A549 (cell line): ENCODE measurements around the gene ACAD11. TPM values are rescaled to one million over a fixed set of nuclear protein-coding genes. Genes with fewer than 3 reads are reported as not detected.
A peak's percentile ranks its signal among the peaks of the same experiment; 100 is the strongest.

Source experiments
- ATAC-seq, 2 experiments: fragments of 200-7000 bp in 1 of 2; fragments of >200 bp in 1 of 2; cut with Nextera tagmentation in 1 of 2; cut with Tn5 transposase in 1 of 2; 3 replicates each; pipeline versions ENCODE4 v1.8.0 to v1.9.1; 2018 to 2020; ENCODE audit warnings: mild to moderate bottlenecking in 1 of 2, moderate library complexity in 1 of 2
- CTCF ChIA-PET: fragments of 300-600 bp; sonication (Branson Sonifier 250); formaldehyde crosslinking; extraction: SDS; loops from one replicate; lab custom pipeline; 2021; ENCODE audit warnings: antibody characterized with exemption, inconsistent platforms; lab: Yijun Ruan, JAX
- POLR2A ChIA-PET: fragments of 350-600 bp; formaldehyde crosslinking; extraction: SDS; loops from one replicate; lab custom pipeline; 2021; ENCODE audit warnings: antibody characterized with exemption, inconsistent platforms; lab: Yijun Ruan, JAX
- DNase-seq, 2 experiments: peaks; one replicate each; pipeline versions ENCODE4 v3.0.0 to v3.0.0-alpha.2; 2011 to 2016; ENCODE audit warnings: low read depth in 1 of 2, low spot score in 1 of 2
- FAIRE-seq: peaks from 2 replicates; lab custom pipeline; 2011; peaks lifted over from hg19 to GRCh38; lab: Jason Lieb, UNC
- H3K27ac ChIP-seq, 2 experiments: fragments of >200 bp; sonication (Bioruptor Twin); formaldehyde crosslinking; 3 replicates each; pipeline ENCODE4 v1.5.1; 2016 to 2017
- H3K4me1 ChIP-seq: fragments of >200 bp; sonication (Bioruptor Twin); formaldehyde crosslinking; 3 replicates; pipeline ENCODE4 v1.6.1; 2016
- H3K4me2 ChIP-seq: fragments of >200 bp; sonication (Bioruptor Twin); formaldehyde crosslinking; 3 replicates; pipeline ENCODE4 v1.6.1; 2016
- H3K4me3 ChIP-seq: fragments of >200 bp; sonication (Bioruptor Twin); formaldehyde crosslinking; 3 replicates; pipeline ENCODE4 v1.5.1; 2016
- H3K9me3 ChIP-seq: fragments of >200 bp; sonication (Bioruptor Twin); formaldehyde crosslinking; 3 replicates; pipeline ENCODE4 v1.6.1; 2016
- CBX2 ChIP-seq: fragments of 200-600 bp; sonication (generic); IDR thresholded peaks from 2 replicates; pipeline ENCODE4 v1.6.1; 2016; ENCODE audit warnings: low read depth, mild to moderate bottlenecking, borderline replicate concordance
- CBX8 ChIP-seq: fragments of 200-600 bp; sonication (generic); IDR thresholded peaks from 2 replicates; pipeline ENCODE4 v1.6.1; 2016
- EHF ChIP-seq: fragments of 250-450 bp; sonication (Bioruptor Pico); IDR thresholded peaks from 2 replicates; pipeline ENCODE4 v1.5.0; 2020; ENCODE audit warnings: mild to moderate bottlenecking
- EHMT2 ChIP-seq: fragments of 200-600 bp; sonication (generic); IDR thresholded peaks from 2 replicates; pipeline ENCODE4 v1.6.1; 2016; ENCODE audit warnings: antibody characterized with exemption, low read depth, mild to moderate bottlenecking, moderate library complexity
- FOXS1 ChIP-seq: fragments of 250-450 bp; sonication (Bioruptor Pico); IDR thresholded peaks from 2 replicates; pipeline ENCODE4 v1.5.0; 2020; ENCODE audit warnings: mild to moderate bottlenecking, moderate library complexity
- HDAC2 ChIP-seq: fragments of 200-600 bp; sonication (generic); IDR thresholded peaks from 2 replicates; pipeline ENCODE4 v1.6.1; 2016
- HEYL ChIP-seq: fragments of 250-450 bp; sonication (Bioruptor Pico); IDR thresholded peaks from 2 replicates; pipeline ENCODE4 v1.8.0; 2021; ENCODE audit warnings: mild to moderate bottlenecking, moderate library complexity
- HOXA7 ChIP-seq: fragments of 250-450 bp; sonication (Bioruptor Pico); IDR thresholded peaks from 2 replicates; pipeline ENCODE4 v1.5.0; 2020; ENCODE audit warnings: mild to moderate bottlenecking, moderate library complexity
- JUNB ChIP-seq: fragments of >200 bp; sonication (Bioruptor Twin); formaldehyde crosslinking; IDR thresholded peaks from 2 replicates; pipeline ENCODE4 v1.6.1; 2016
- KDM5A ChIP-seq: fragments of 200-600 bp; sonication (generic); IDR thresholded peaks from 2 replicates; pipeline ENCODE4 v1.6.1; 2016; ENCODE audit warnings: antibody characterized with exemption, mild to moderate bottlenecking
- MYC ChIP-seq: IDR thresholded peaks from 2 replicates; pipeline ENCODE4 v1.6.1; 2012; ENCODE audit warnings: mild to moderate bottlenecking, inconsistent platforms, low read length, improper control_type of control experiment, borderline replicate concordance
- PHF8 ChIP-seq: fragments of 200-600 bp; sonication (generic); IDR thresholded peaks from 2 replicates; pipeline ENCODE4 v1.6.1; 2016; ENCODE audit warnings: low read depth, mild to moderate bottlenecking, antibody characterized with exemption, moderate library complexity, borderline replicate concordance
- POLR2A ChIP-seq: IDR thresholded peaks from 2 replicates; pipeline ENCODE4 v1.6.1; 2012; ENCODE audit warnings: mild to moderate bottlenecking, low read length
- RCOR1 ChIP-seq: fragments of 150-350 bp; IDR thresholded peaks from 2 replicates; pipeline ENCODE4 v1.6.1; 2014; ENCODE audit warnings: antibody characterized with exemption, low read length, low read depth
- RNF2 ChIP-seq: fragments of 200-600 bp; sonication (generic); IDR thresholded peaks from 2 replicates; pipeline ENCODE4 v1.6.1; 2016; ENCODE audit warnings: low read depth, mild to moderate bottlenecking, antibody characterized with exemption, moderate library complexity, borderline replicate concordance
- SMC3 ChIP-seq: fragments of >200 bp; sonication (Bioruptor Twin); formaldehyde crosslinking; IDR thresholded peaks from 3 replicates; pipeline ENCODE4 v1.6.1; 2018; ENCODE audit warnings: inconsistent platforms
- SREBF2 ChIP-seq: fragments of 450-650 bp; IDR thresholded peaks from 2 replicates; pipeline ENCODE4 v1.6.1; 2014; ENCODE audit warnings: mild to moderate bottlenecking, moderate library complexity
- ZC3H11A ChIP-seq: fragments of 450-650 bp; IDR thresholded peaks from 2 replicates; pipeline ENCODE4 v1.6.1; 2014; ENCODE audit warnings: antibody characterized with exemption, mild to moderate bottlenecking
- ZNF302 ChIP-seq: fragments of 250-450 bp; sonication (Bioruptor Pico); IDR thresholded peaks from 2 replicates; pipeline ENCODE4 v1.9.0; 2021; ENCODE audit warnings: inconsistent platforms, mild to moderate bottlenecking, moderate library complexity
- WGBS: methylation state at CpG from one replicate; pipeline ENCODE4 v1.1.6; 2017; ENCODE audit errors: missing lambda C conversion rate; 5-methylcytosine and 5-hydroxymethylcytosine counted together
- polyA plus RNA-seq, 4 experiments: library from polyadenylated mRNA; depleted of rRNA in 3 of 4; stranded (reverse); fragments of >200 nt; fragmentation: RNase III in 1 of 4; extraction: RNeasy Plus Mini Kit Qiagen cat#74134 plus additional on column Dnase treatment in 1 of 4; gene quantifications; 2 replicates in 3 of 4; 3 replicates in 1 of 4; pipeline ENCODE4 v1.2.3, GENCODE V29; 2011 to 2017
- TF ChIP-seq, protein P1 (sequence below): IDR thresholded peaks from 2 replicates; pipeline ENCODE4 v1.6.1; 2012
- TF ChIP-seq, protein P2 (sequence below): fragments of >200 bp; sonication (Bioruptor Twin); formaldehyde crosslinking; IDR thresholded peaks from 3 replicates; pipeline ENCODE4 v1.5.1; 2016
- TF ChIP-seq, protein P3 (sequence below): fragments of 250-450 bp; sonication (Bioruptor Pico); IDR thresholded peaks from 2 replicates; pipeline ENCODE4 v1.5.0; 2021; ENCODE audit warnings: mild to moderate bottlenecking, moderate library complexity, borderline replicate concordance

Gene ACAD11
- polyA plus RNA-seq, 2 of the 4 experiments (the other 2 are of a cell fraction): 10.3 to 19.2 TPM

- Histone ChIP-seq H3K27ac (peak overlapping the region; percentile 93), H3K4me2 (peak overlapping the region; percentile 82), H3K4me3 (peak overlapping the region; percentile 77), H3K4me1 (peaks cover 17% of the 10 kb centered on the region; the same call in 2 of the 3 replicates), H3K9me3 (no peaks in the 10 kb centered on the region)
- 5% methylated on average over 7 of the region's 7 CpGs for WGBS
- FAIRE-seq: no peak
- TF ChIP-seq, protein P1, sequence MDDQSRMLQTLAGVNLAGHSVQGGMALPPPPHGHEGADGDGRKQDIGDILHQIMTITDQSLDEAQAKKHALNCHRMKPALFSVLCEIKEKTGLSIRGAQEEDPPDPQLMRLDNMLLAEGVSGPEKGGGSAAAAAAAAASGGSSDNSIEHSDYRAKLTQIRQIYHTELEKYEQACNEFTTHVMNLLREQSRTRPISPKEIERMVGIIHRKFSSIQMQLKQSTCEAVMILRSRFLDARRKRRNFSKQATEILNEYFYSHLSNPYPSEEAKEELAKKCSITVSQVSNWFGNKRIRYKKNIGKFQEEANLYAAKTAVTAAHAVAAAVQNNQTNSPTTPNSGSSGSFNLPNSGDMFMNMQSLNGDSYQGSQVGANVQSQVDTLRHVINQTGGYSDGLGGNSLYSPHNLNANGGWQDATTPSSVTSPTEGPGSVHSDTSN: no peak
- TF ChIP-seq FOXS1 (CRISPR knock-in tag): no peak
- no peak for TF ChIP-seq KDM5A
- TF ChIP-seq POLR2A: no peak
- TF ChIP-seq MYC: no peak
- no peak for TF ChIP-seq HDAC2
- no peak for TF ChIP-seq EHMT2
- POLR2A ChIA-PET: interaction anchor here (1.2 kb wide), 1 partner anchor 241 kb away, joined by 3 read pairs; the partner anchor contains the start of gene DNAJC13
- no peak for DNase-seq
- ATAC-seq: peak in 1 of 2 experiments; percentile 16; a peak in 3 of 6 replicates
- CTCF ChIA-PET: interaction anchor here (1.0 to 2.5 kb wide), 3 partner anchors 15 to 21 kb away, joined by 4 to 8 read pairs (median 5); no protein-coding TSS in a partner anchor
Measured at GRCh38 chr3:132659000-132659364, 627 bp downstream of the ACAD11 start.

DNA sequence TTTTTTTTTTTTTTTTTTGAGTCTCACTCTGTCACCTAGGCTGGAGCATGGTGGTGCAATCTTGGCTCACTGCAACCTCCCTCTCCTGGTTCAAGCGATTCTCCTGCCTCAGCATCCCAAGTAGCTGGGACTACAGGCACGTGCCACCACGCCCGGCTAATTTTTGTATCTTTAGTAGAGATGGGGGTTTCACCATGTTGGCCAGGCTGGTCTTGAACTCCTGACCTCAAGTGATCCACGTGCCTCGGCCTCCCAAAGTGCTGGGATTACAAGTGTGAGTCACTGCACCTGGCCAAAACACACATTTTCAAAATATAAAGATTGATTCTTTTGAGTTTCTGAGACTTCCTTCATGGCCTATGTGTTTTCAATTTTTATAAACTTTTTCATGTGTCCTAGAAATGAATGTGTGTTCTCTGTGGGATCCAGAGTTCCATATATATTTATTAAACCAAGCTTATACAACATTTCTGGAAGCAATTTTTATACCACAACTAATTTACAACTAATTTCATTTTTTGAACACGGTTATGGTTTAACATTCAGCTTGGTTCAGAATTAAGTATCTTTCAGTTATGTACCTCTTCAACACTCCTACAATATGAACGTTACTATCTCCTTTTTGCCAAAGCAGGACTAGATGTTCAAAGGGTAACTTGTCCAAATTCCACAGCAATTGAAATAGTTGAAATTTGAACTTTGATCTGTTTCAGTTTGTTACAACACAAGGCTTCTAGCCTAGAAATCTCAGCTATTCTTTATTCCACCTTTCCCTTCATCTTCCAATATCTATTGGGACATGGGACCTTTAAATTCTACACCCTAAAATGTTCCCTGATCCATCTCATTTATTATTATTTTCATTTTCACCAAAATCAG lies 1.5 kb downstream of the ACAD11 start:
- Histone ChIP-seq H3K4me3 (no peak overlapping the region; the same call in 2 of the 3 replicates), H3K4me2 (peak overlapping the region; percentile 82), H3K4me1 (peaks cover 17% of the 10 kb centered on the region; the same call in 2 of the 3 replicates), H3K9me3 (no peaks in the 10 kb centered on the region)
- ATAC-seq (no peak), DNase-seq (no peak)
- POLR2A ChIA-PET: interaction anchor here (0.6 to 0.7 kb wide), 2 partner anchors 71 to 115 kb away, joined by 4 to 5 read pairs; no protein-coding TSS in a partner anchor
- TF ChIP-seq SREBF2 (no peak), EHF (CRISPR knock-in tag) (no peak), HDAC2 (no peak), HEYL (CRISPR knock-in tag) (no peak), RNF2 (no peak), ZC3H11A (no peak), HOXA7 (CRISPR knock-in tag) (no peak), JUNB (no peak), PHF8 (no peak), CBX8 (no peak), RCOR1 (no peak), ZNF302 (no peak), SMC3 (no peak), CBX2 (no peak)
- TF ChIP-seq, protein P2, sequence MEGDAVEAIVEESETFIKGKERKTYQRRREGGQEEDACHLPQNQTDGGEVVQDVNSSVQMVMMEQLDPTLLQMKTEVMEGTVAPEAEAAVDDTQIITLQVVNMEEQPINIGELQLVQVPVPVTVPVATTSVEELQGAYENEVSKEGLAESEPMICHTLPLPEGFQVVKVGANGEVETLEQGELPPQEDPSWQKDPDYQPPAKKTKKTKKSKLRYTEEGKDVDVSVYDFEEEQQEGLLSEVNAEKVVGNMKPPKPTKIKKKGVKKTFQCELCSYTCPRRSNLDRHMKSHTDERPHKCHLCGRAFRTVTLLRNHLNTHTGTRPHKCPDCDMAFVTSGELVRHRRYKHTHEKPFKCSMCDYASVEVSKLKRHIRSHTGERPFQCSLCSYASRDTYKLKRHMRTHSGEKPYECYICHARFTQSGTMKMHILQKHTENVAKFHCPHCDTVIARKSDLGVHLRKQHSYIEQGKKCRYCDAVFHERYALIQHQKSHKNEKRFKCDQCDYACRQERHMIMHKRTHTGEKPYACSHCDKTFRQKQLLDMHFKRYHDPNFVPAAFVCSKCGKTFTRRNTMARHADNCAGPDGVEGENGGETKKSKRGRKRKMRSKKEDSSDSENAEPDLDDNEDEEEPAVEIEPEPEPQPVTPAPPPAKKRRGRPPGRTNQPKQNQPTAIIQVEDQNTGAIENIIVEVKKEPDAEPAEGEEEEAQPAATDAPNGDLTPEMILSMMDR: no peak
- TF ChIP-seq, protein P1: no peak
- TF ChIP-seq, protein P3, sequence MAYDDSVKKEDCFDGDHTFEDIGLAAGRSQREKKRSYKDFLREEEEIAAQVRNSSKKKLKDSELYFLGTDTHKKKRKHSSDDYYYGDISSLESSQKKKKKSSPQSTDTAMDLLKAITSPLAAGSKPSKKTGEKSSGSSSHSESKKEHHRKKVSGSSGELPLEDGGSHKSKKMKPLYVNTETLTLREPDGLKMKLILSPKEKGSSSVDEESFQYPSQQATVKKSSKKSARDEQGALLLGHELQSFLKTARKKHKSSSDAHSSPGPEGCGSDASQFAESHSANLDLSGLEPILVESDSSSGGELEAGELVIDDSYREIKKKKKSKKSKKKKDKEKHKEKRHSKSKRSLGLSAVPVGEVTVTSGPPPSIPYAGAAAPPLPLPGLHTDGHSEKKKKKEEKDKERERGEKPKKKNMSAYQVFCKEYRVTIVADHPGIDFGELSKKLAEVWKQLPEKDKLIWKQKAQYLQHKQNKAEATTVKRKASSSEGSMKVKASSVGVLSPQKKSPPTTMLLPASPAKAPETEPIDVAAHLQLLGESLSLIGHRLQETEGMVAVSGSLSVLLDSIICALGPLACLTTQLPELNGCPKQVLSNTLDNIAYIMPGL (CRISPR knock-in tag): no peak
- TF ChIP-seq, all 56 proteins: peak for 0
- FAIRE-seq: no peak
- WGBS: 69% methylated on average over 8 of the region's 8 CpGs
- CTCF ChIA-PET: interaction anchor here (0.6 to 2.5 kb wide), 6 partner anchors 16 to 1203 kb away, joined by 3 to 8 read pairs (median 4); no protein-coding TSS in a partner anchor
- H3K27ac ChIP-seq: no peak overlapping the region
